AG09319 (cell line): ENCODE data around the gene ATF3.

Experiments used
- DNase-seq: peaks from one replicate; pipeline ENCODE4 v3.0.0-alpha.2; 2010; ENCODE audit warnings: low read depth; ENCODE audit errors: extremely low read depth
- TF ChIP-seq, protein P1 (sequence below): IDR thresholded peaks from 2 replicates; pipeline ENCODE4 v1.5.1; 2011; ENCODE audit warnings: low read depth, mild to moderate bottlenecking, inconsistent platforms, low read length, moderate library complexity

The ATF3 gene

DNA sequence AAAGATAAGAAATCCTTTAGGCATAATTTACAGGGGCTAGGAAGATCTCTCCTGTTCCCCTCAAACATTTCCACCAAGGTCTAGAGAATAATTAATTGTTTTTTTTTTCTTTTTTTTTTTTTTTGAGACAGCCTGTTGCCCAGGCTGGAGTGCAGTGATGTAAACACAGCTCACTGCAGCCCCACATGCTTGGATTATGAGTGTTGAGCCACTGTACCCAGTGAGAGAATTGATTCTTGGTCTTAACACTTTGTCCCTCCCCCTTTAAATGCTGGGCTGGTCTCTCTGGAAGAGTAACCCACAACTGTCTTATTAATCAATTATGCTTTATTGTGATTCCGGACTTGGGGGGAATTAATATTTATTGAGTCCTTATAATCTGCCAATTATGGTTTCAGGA lies 33.4 kb downstream of the ATF3 start:
- TF ChIP-seq, protein P1, sequence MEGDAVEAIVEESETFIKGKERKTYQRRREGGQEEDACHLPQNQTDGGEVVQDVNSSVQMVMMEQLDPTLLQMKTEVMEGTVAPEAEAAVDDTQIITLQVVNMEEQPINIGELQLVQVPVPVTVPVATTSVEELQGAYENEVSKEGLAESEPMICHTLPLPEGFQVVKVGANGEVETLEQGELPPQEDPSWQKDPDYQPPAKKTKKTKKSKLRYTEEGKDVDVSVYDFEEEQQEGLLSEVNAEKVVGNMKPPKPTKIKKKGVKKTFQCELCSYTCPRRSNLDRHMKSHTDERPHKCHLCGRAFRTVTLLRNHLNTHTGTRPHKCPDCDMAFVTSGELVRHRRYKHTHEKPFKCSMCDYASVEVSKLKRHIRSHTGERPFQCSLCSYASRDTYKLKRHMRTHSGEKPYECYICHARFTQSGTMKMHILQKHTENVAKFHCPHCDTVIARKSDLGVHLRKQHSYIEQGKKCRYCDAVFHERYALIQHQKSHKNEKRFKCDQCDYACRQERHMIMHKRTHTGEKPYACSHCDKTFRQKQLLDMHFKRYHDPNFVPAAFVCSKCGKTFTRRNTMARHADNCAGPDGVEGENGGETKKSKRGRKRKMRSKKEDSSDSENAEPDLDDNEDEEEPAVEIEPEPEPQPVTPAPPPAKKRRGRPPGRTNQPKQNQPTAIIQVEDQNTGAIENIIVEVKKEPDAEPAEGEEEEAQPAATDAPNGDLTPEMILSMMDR, result no peak
- no peak for DNase-seq

DNA sequence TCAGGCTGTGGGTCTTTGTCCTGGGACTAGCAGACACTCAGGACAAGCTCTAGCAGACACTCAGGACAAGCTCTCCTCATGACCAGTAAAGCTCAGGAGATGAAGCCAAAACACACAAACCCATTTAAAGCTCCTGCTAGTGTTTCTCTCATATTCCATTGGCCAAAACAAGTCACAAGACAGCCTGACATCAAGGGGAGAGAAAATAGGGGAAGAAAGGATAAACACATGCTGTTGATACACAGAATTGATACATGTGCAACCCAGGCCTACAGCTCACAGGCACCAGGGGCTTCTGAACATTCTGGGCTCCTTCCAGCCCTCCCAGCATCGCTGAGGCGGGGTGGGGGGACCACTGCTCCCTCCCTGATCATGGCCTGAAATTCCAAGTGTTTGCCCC lies 35.3 kb downstream of the ATF3 start:
- TF ChIP-seq, protein P1, result no peak
- DNase-seq, result no peak

DNA sequence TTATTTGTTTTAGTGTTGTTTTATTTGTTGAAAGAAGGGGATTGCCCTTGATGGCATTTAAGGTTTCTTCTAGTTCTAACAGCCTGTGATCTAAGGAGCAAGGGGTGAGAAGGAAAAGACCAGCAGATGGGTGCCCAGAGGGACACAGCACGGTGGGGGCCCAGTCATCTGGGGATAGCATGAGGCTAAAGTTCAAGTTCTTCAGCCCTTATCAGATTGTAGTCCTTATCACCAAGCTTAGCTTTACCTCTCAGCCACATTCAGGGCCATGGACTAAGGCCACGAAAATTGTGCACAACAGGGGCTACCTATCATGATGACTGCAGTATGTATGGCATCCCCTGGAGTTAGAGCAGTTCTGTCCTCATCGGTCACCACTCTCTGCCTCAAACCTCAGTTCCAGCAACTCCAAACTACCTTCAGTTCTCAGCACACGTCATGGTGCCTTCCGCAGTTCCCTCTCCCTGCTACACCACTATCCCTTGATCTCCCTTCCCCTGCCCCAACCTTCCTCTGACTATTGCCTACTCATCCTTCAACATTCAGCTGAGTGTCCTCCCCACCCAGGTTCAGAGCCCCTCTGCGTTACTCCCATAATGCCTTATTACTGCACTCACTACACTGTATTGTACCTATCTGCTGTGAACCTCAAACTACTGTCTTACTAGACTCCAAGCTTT lies 36.4 kb downstream of the ATF3 start:
- DNase-seq, result no peak
- TF ChIP-seq, protein P1, result no peak

DNA sequence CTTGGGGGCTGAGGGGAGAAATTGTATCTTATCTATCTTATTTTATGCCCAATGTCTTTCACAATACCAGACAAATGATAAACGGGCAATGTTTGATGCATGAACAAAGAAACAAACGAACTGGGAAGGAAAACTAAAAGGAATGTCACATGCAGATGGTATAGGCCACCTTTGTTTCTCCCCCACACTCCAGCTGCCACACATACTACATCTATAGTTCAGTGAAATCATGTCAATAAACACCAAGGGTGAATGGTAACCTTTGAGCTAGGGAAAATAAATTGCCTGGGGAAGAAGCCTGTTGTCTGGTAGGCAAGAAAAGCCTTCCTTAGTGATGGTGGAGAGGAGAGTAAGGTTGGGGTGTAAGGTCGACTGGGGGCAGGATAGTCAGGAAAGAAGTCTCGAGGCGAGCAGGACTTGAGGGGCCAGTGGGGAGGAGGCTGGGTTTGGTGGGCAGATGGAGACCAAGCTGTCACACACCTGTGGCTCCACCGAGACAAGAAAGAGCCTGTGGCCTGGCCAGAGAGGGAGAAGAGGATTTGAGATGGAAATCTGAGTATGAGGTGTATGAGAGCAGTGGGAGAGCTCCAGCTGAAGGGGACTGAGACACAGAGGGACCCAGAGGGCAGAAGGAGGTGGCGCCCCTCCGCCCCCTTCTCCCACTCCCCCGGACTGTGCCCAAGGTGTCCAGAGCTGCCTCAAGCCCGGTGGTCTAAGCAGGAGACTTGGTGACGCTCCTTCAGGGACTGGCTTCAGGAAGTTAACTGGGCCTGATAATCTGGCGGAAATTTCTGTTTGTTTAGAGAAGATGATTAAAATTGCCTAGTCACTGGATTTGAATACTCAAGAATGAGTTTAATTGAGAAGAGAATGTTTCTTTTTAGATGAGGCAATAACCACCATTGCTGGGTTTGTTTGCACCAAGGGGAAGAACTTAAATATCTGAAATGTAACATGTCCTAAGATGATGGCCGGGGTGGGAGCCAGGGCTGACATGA lies 37.3 kb downstream of the ATF3 start:
- TF ChIP-seq, protein P1, result no peak
- DNase-seq, result no peak

DNA sequence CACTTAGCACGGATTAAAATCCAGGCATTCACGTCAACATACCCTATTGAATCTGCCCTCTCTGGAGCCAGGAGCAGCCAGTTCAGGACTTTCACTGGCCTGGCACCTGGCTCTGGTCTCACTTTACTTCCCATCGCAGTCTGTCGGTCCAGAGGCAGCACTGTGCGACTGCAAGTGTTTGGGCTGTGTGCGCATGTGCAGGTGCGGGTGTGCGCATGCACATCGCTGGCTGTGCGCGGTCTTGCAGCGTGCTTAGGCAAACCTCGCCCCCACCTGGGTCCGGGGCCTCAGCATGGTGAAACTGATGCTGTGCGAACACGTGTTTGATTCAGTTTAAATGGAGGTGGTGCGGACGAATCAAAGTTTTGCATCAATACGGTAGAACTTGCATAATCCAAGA lies 38.0 kb downstream of the ATF3 start:
- DNase-seq, result no peak
- TF ChIP-seq, protein P1, result no peak

DNA sequence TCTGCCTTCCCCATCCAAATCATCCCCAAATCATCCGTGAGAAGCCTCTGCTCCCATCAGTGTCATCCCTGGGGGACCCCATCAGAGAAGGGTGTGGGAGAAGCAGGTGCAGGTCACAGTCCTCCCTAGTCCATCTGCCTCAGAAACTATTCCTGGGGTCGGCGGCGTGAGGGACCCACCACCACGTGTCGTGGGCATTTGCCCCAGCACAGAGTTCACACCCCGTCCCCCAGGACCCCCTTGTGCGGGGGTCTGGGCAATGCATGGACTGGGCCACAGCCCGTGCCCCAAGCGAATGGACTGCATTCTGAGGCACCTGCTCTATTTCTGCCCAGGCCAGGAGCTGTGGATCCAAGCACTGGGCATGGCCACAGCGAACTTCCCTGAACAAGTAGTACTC lies 38.4 kb downstream of the ATF3 start:
- TF ChIP-seq, protein P1, result no peak
- DNase-seq, result no peak

DNA sequence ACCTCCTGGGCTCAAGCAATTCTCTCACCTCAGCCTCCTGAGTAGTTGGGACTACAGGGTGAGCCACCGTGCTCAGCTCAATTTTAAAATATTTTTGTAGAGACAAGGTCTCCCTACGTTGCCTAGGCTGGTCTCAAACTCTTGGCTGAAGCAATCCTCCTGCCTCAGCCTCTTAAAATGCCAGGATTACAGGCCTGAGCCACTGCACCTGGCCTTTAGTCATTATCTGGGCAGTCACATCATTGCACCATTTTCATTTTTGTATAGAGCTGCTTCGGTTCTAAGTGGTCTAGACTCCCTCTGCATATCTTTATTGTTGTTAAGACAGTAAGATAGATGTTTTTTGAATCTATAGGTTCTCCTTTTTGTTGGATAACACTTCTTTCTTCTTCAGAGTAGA lies 39.9 kb downstream of the ATF3 start:
- no peak for DNase-seq
- TF ChIP-seq, protein P1, result no peak
